IMR-90 (cell line): Measurements from ENCODE around the gene TRAF7. TPM values are rescaled to one million over a fixed set of nuclear protein-coding genes. Genes with fewer than 3 reads are reported as not detected.

Source experiments
- ATAC-seq: fragments of 200-7000 bp; cut with Tn5 transposase; 2 replicates; pipeline ENCODE4 v1.9.1; 2020; ENCODE audit warnings: low read depth, mild to moderate bottlenecking, moderate library complexity
- BruUV-seq: library from RNA; stranded (reverse); fragments of 400-500 nt; replicated peaks from 2 replicates; lab custom pipeline; 2021; lab: Mats Ljungman, UMichigan
- CTCF ChIA-PET: fragments of 300-600 bp; formaldehyde crosslinking; extraction: SDS; loops from one replicate; lab custom pipeline; 2021; ENCODE audit warnings: antibody characterized with exemption; lab: Yijun Ruan, JAX
- POLR2A ChIA-PET: fragments of 300-600 bp; sonication (Branson Sonifier 250); formaldehyde crosslinking; loops from one replicate; lab custom pipeline; 2022; ENCODE audit warnings: antibody characterized with exemption; ENCODE audit not compliant: unreplicated experiment; lab: Charles Lee
- DNase-seq: peaks from one replicate; pipeline ENCODE4 v3.0.0; 2013
- H2AFZ ChIP-seq: replicated peaks from 2 replicates; pipeline ENCODE3; 2013; ENCODE audit warnings: low read length, mild to moderate bottlenecking; ENCODE audit not compliant: poor library complexity
- H2AK5ac ChIP-seq: 2 replicates; pipeline ENCODE4 v1.6.1; 2013; ENCODE audit warnings: low read depth, low read length, inconsistent platforms
- H2AK9ac ChIP-seq: replicated peaks from 2 replicates; pipeline ENCODE3; 2013; ENCODE audit warnings: mild to moderate bottlenecking, low read depth, low read length, moderate library complexity; ENCODE audit not compliant: poor library complexity
- H2BK120ac ChIP-seq: 2 replicates; pipeline ENCODE4 v1.6.1; 2013; ENCODE audit warnings: low read depth, low read length, inconsistent platforms
- H2BK15ac ChIP-seq: 3 replicates; pipeline ENCODE4 v1.6.1; 2013; ENCODE audit warnings: low read depth, low read length, inconsistent platforms
- H2BK20ac ChIP-seq: 2 replicates; pipeline ENCODE4 v1.6.1; 2013; ENCODE audit warnings: low read depth, mild to moderate bottlenecking, inconsistent platforms, low read length, moderate library complexity
- H2BK5ac ChIP-seq: 2 replicates; pipeline ENCODE4 v1.6.1; 2013; ENCODE audit warnings: mild to moderate bottlenecking, low read depth, low read length, inconsistent platforms; ENCODE audit not compliant: poor library complexity, severe bottlenecking
- H3K14ac ChIP-seq: replicated peaks from 2 replicates; pipeline ENCODE4 v1.6.1; 2013; ENCODE audit warnings: low read depth, low read length, inconsistent platforms
- H3K18ac ChIP-seq: 2 replicates; pipeline ENCODE4 v1.6.1; 2013; ENCODE audit warnings: low read depth, low read length, control low read depth
- H3K23ac ChIP-seq: 2 replicates; pipeline ENCODE4 v1.6.1; 2013; ENCODE audit warnings: low read depth, low read length, inconsistent platforms
- H3K27ac ChIP-seq: 2 replicates; pipeline ENCODE4 v1.5.1; 2013; ENCODE audit warnings: mild to moderate bottlenecking, control low read depth, low read length; ENCODE audit not compliant: insufficient read depth
- H3K27me3 ChIP-seq: 2 replicates; pipeline ENCODE4 v1.6.1; 2013; ENCODE audit warnings: low read length; ENCODE audit not compliant: control insufficient read depth, insufficient read depth
- H3K36me3 ChIP-seq: 2 replicates; pipeline ENCODE4 v1.6.1; 2013; ENCODE audit warnings: low read length, mixed read lengths; ENCODE audit not compliant: control insufficient read depth, insufficient read depth
- H3K4ac ChIP-seq: 2 replicates; pipeline ENCODE4 v1.6.1; 2013; ENCODE audit warnings: low read depth, low read length, inconsistent platforms
- H3K4me1 ChIP-seq: 2 replicates; pipeline ENCODE4 v1.6.1; 2013; ENCODE audit warnings: low read length, mixed read lengths; ENCODE audit not compliant: control insufficient read depth, insufficient read depth
- H3K4me2 ChIP-seq: 2 replicates; pipeline ENCODE4 v1.6.1; 2013; ENCODE audit warnings: low read depth, mild to moderate bottlenecking, control low read depth, low read length, moderate library complexity
- H3K4me3 ChIP-seq: 2 replicates; pipeline ENCODE4 v1.5.1; 2013; ENCODE audit warnings: low read depth, mild to moderate bottlenecking, control low read depth, low read length, moderate library complexity; ENCODE audit not compliant: insufficient read depth
- H3K56ac ChIP-seq: 2 replicates; pipeline ENCODE4 v1.6.1; 2013; ENCODE audit warnings: low read length, inconsistent platforms; ENCODE audit not compliant: insufficient read depth; ENCODE audit errors: extremely low read depth
- H3K79me1 ChIP-seq, 2 experiments: 2 replicates each; pipeline ENCODE4 v1.6.1; 2013; ENCODE audit warnings: low read length in 2 of 2, inconsistent platforms in 1 of 2, low read depth in 1 of 2
- H3K9ac ChIP-seq: 2 replicates; pipeline ENCODE4 v1.6.1; 2013; ENCODE audit warnings: low read depth, low read length, control low read depth
- H3K9me1 ChIP-seq: 2 replicates; pipeline ENCODE4 v1.6.1; 2013; ENCODE audit warnings: low read length, inconsistent platforms; ENCODE audit not compliant: insufficient read depth
- H3K9me3 ChIP-seq: 2 replicates; pipeline ENCODE4 v1.6.1; 2013; ENCODE audit warnings: low read length; ENCODE audit not compliant: control insufficient read depth, insufficient read depth
- H4K20me1 ChIP-seq: 2 replicates; pipeline ENCODE4 v1.6.1; 2013; ENCODE audit warnings: low read length, inconsistent platforms; ENCODE audit not compliant: insufficient read depth
- H4K5ac ChIP-seq: 2 replicates; pipeline ENCODE4 v1.6.1; 2013; ENCODE audit warnings: mild to moderate bottlenecking, low read depth, low read length, control low read depth
- H4K8ac ChIP-seq, 2 experiments: 2 replicates each; pipeline ENCODE4 v1.6.1; 2013; ENCODE audit warnings: low read depth in 2 of 2, low read length in 2 of 2, control low read depth in 1 of 2, inconsistent platforms in 1 of 2
- H4K91ac ChIP-seq: 2 replicates; pipeline ENCODE4 v1.6.1; 2013; ENCODE audit warnings: low read depth, low read length, inconsistent platforms; ENCODE audit not compliant: insufficient read depth
- BHLHE40 ChIP-seq: fragments of 150-350 bp; IDR thresholded peaks from 2 replicates; pipeline ENCODE4 v1.6.1; 2016; ENCODE audit warnings: mild to moderate bottlenecking, low read depth, low read length
- CEBPB ChIP-seq: IDR thresholded peaks from 2 replicates; pipeline ENCODE4 v1.6.1; 2012; ENCODE audit warnings: low read depth, low read length, improper control_type of control experiment
- CHD1 ChIP-seq: IDR thresholded peaks from 2 replicates; pipeline ENCODE4 v1.6.1; 2012; ENCODE audit warnings: low read depth, low read length, improper control_type of control experiment
- FOS ChIP-seq: fragments of 150-350 bp; IDR thresholded peaks from 2 replicates; pipeline ENCODE4 v1.6.1; 2016; ENCODE audit warnings: low read depth, low read length
- MAFK ChIP-seq: IDR thresholded peaks from 2 replicates; pipeline ENCODE4 v1.6.1; 2012; ENCODE audit warnings: low read depth, low read length, improper control_type of control experiment
- POLR2A ChIP-seq: IDR thresholded peaks from 2 replicates; pipeline ENCODE4 v1.6.1; 2012; ENCODE audit warnings: mild to moderate bottlenecking, low read depth, low read length
- WGBS, 2 experiments: methylation state at CpG; one replicate each; pipeline versions ENCODE4 v1.1.5 to v1.1.7; 2013; ENCODE audit warnings: missing lambda C conversion rate in 2 of 2; ENCODE audit not compliant: insufficient read length in 1 of 2; ENCODE audit errors: extremely low coverage in 2 of 2; 5-methylcytosine and 5-hydroxymethylcytosine counted together
- dilution Hi-C: fragments of 300-500 bp; cut with HindIII; formaldehyde crosslinking; loops from one replicate; pipeline ENCODE4 v1.14.3; 2018; ENCODE audit warnings: low sequenced_read_pairs; ENCODE audit not compliant: unreplicated experiment
- in situ Hi-C: fragments of 300-500 bp; cut with MboI; formaldehyde crosslinking; loops from 3 replicates; pipeline ENCODE4 v1.14.3; 2019; ENCODE audit warnings: low sequenced_read_pairs, inconsistent platforms, mixed read lengths
- intact Hi-C: fragments of 100-400 bp; cut with micrococcal nuclease; formaldehyde crosslinking; loops from 2 replicates; pipeline ENCODE4 v1.10.0; 2022
- microRNA-seq, 2 experiments: library from miRNA; stranded (forward) in 1 of 2; unstranded in 1 of 2; fragments of 10-50 nt in 1 of 2; fragments of <30 nt in 1 of 2; gene quantifications in 1 of 2; microRNA quantifications in 1 of 2; one replicate each; pipeline versions ENCODE3 to v1.1.0; 2013 to 2020; ENCODE audit not compliant: insufficient read depth in 1 of 2, insufficient read length in 1 of 2, unreplicated experiment in 1 of 2
- polyA plus RNA-seq, 3 experiments: library from polyadenylated mRNA; depleted of rRNA; stranded (reverse); fragments of >200 nt; gene quantifications; 2 replicates each; pipeline ENCODE4 v1.2.3, GENCODE V29; 2012; ENCODE audit warnings: low replicate concordance in 1 of 3
- small RNA-seq, 5 experiments: library from RNA; depleted of rRNA; stranded (forward); fragments of <200 nt; gene quantifications; one replicate each; pipeline ENCODE3, GENCODE V24; 2012
- total RNA-seq: library from RNA; depleted of rRNA; stranded (reverse); fragments of >200 nt; gene quantifications from 2 replicates; pipeline ENCODE4 v1.2.3, GENCODE V29; 2012; rRNA removed

The TRAF7 gene
- total and polyA plus RNA-seq, 2 of the 4 experiments (the other 2 are of a cell fraction) = 29.6 to 52.6 TPM

GRCh38 chr16:2226918-2227317, 71.3 kb downstream of the TRAF7 start:
- no peaks in the 10 kb centered on the region for H3K9me3 ChIP-seq
- no peak overlapping the region for H3K4ac ChIP-seq
- TF ChIP-seq CHD1 (no peak), CEBPB (no peak), BHLHE40 (no peak), POLR2A (no peak), FOS (no peak), MAFK (no peak)
- DNase-seq (no peak), ATAC-seq (no peak)
- H2AK5ac ChIP-seq = no peak overlapping the region
- H3K4me3 ChIP-seq = no peak overlapping the region
- no peak overlapping the region for H3K27ac ChIP-seq
- H3K9ac ChIP-seq = no peak overlapping the region
- intact Hi-C loops = no loop called here
- peaks cover 15% of the 10 kb centered on the region; the same call in 1 of the 2 replicates for H3K9me1 ChIP-seq
- no TSS peak for BruUV-seq
- peaks cover 24% of the 10 kb centered on the region for H4K20me1 ChIP-seq
- H3K4me1 ChIP-seq = peaks cover 12% of the 10 kb centered on the region
- H2BK15ac ChIP-seq = no peak overlapping the region
- no peak overlapping the region for H2BK20ac ChIP-seq
- in situ Hi-C loops = no loop called here
- H3K14ac ChIP-seq = no peak overlapping the region
- H3K27me3 ChIP-seq = no peaks in the 10 kb centered on the region
- CTCF ChIA-PET = interaction anchor here (0.6 kb wide), 1 partner anchor 325 kb away, joined by 4 read pairs; no protein-coding TSS in a partner anchor
- no peak overlapping the region for H4K5ac ChIP-seq
- POLR2A ChIA-PET = no interaction called here
- peaks cover 29% of the 10 kb centered on the region for H3K36me3 ChIP-seq
- H3K56ac ChIP-seq = no peak overlapping the region
- H3K79me1 ChIP-seq = peaks cover 2 to 45% of the 10 kb centered on the region in 2 experiments; a peak in 3 of 4 replicates
- no peak overlapping the region for H3K18ac ChIP-seq
- H2AK9ac ChIP-seq = peak overlapping the region; percentile 82
- no peak overlapping the region for H2BK5ac ChIP-seq
- H3K23ac ChIP-seq = no peak overlapping the region
- H2BK120ac ChIP-seq = no peak overlapping the region
- 100% methylated on average over 1 of the region's 6 CpGs; no CpG with 5 or more reads in 1 of the 2 experiments for WGBS, 2 experiments
- no peak overlapping the region for H4K91ac ChIP-seq
- H4K8ac ChIP-seq = no peak overlapping the region
- no peak overlapping the region for H3K4me2 ChIP-seq
- dilution Hi-C loops = no loop called here
- H2AFZ ChIP-seq = no peak overlapping the region

Small RNA genes within 50 kb of the gene (microRNA-seq; reads per million reads assigned to microRNA genes)
- gene MIR3180-5 (ENCODE audit: insufficient read depth in 1 of 2, insufficient read length in 1 of 2, unreplicated experiment in 1 of 2) (0 reads per million in 2 experiments), gene MIR4516 (ENCODE audit: insufficient read depth in 1 of 2, insufficient read length in 1 of 2, unreplicated experiment in 1 of 2) (0 reads per million in 2 experiments), gene MIR6511B1 (ENCODE audit: unreplicated experiment) (not detected), gene RF00019 (ENCODE audit: insufficient read depth, insufficient read length) (not detected), gene SNORD60 (ENCODE audit: insufficient read depth, insufficient read length) (not detected)

Small RNA genes within 50 kb of the gene (small RNA-seq; reads per million reads assigned to genes)
- gene MIR3180-5 = 0 reads per million in 5 experiments
- 0 reads per million in 5 experiments for gene MIR4516
- gene RF00019 = 0 reads per million in 5 experiments
- gene SNORD60 = 0 reads per million in 5 experiments

Other genes starting within 250 kb of the TRAF7 start
- not detected in 2 replicates for gene HS3ST6, start 237.4 kb upstream of the TRAF7 start, total RNA-seq
- not detected in 2 replicates for gene HS3ST6, start 237.4 kb upstream of the TRAF7 start, polyA plus RNA-seq (2012; rRNA removed)
- gene MSRB1, start 212.6 kb upstream of the TRAF7 start, total RNA-seq = 11.9 and 17.0 TPM in 2 replicates
- 32.3 and 35.1 TPM in 2 replicates for gene MSRB1, start 212.6 kb upstream of the TRAF7 start, polyA plus RNA-seq (2012; rRNA removed)
- gene RPL3L, start 201.1 kb upstream of the TRAF7 start, total RNA-seq = not detected in 2 replicates
- gene RPL3L, start 201.1 kb upstream of the TRAF7 start, polyA plus RNA-seq (2012; rRNA removed) = not detected in 2 replicates
- gene NDUFB10, start 196.2 kb upstream of the TRAF7 start, total RNA-seq = 189 and 194 TPM in 2 replicates
- gene NDUFB10, start 196.2 kb upstream of the TRAF7 start, polyA plus RNA-seq (2012; rRNA removed) = 220 and 287 TPM in 2 replicates
- 2,703 and 2,852 TPM in 2 replicates for gene RPS2, start 191.0 kb upstream of the TRAF7 start, total RNA-seq
- 6,941 and 7,712 TPM in 2 replicates for gene RPS2, start 191.0 kb upstream of the TRAF7 start, polyA plus RNA-seq (2012; rRNA removed)
- not detected in 2 replicates for gene RNF151, start 188.9 kb upstream of the TRAF7 start, total RNA-seq
- gene RNF151, start 188.9 kb upstream of the TRAF7 start, polyA plus RNA-seq (2012; rRNA removed) = not detected in 2 replicates
- gene TBL3, start 183.7 kb upstream of the TRAF7 start, total RNA-seq = 38.5 and 40.3 TPM in 2 replicates
- 60.8 and 61.5 TPM in 2 replicates for gene TBL3, start 183.7 kb upstream of the TRAF7 start, polyA plus RNA-seq (2012; rRNA removed)
- not detected in 2 replicates for gene NOXO1, start 174.3 kb upstream of the TRAF7 start, total RNA-seq
- 0.32 and 0.56 TPM in 2 replicates for gene NOXO1, start 174.3 kb upstream of the TRAF7 start, polyA plus RNA-seq (2012; rRNA removed)
- 6.8 and 8.6 TPM in 2 replicates for gene GFER, start 171.6 kb upstream of the TRAF7 start, total RNA-seq
- 19.8 and 28.0 TPM in 2 replicates for gene GFER, start 171.6 kb upstream of the TRAF7 start, polyA plus RNA-seq (2012; rRNA removed)
- gene SYNGR3, start 165.8 kb upstream of the TRAF7 start, total RNA-seq = 1.8 and 1.9 TPM in 2 replicates
- 5.8 and 6.6 TPM in 2 replicates for gene SYNGR3, start 165.8 kb upstream of the TRAF7 start, polyA plus RNA-seq (2012; rRNA removed)
- 3.4 and 4.4 TPM in 2 replicates for gene ZNF598, start 146.0 kb upstream of the TRAF7 start, total RNA-seq
- 36.4 and 40.6 TPM in 2 replicates for gene ZNF598, start 146.0 kb upstream of the TRAF7 start, polyA plus RNA-seq (2012; rRNA removed)
- gene NPW, start 136.0 kb upstream of the TRAF7 start, total RNA-seq = 0.18 TPM in 1 of 2 replicates, not detected in the other
- 2.0 and 3.7 TPM in 2 replicates for gene NPW, start 136.0 kb upstream of the TRAF7 start, polyA plus RNA-seq (2012; rRNA removed)
- gene NHERF2, start 128.9 kb upstream of the TRAF7 start, total RNA-seq = 18.6 and 20.8 TPM in 2 replicates
- gene NHERF2, start 128.9 kb upstream of the TRAF7 start, polyA plus RNA-seq (2012; rRNA removed) = 77.8 and 96.6 TPM in 2 replicates
- gene NTHL1, start 107.9 kb upstream of the TRAF7 start, total RNA-seq = 22.8 and 28.1 TPM in 2 replicates
- 28.0 and 33.3 TPM in 2 replicates for gene NTHL1, start 107.9 kb upstream of the TRAF7 start, polyA plus RNA-seq (2012; rRNA removed)
- 22.8 and 31.4 TPM in 2 replicates for gene TSC2, start 107.8 kb upstream of the TRAF7 start, total RNA-seq
- gene TSC2, start 107.8 kb upstream of the TRAF7 start, polyA plus RNA-seq (2012; rRNA removed) = 88.6 and 95.9 TPM in 2 replicates
- 7.9 and 15.6 TPM in 2 replicates for gene PKD1, start 19.9 kb upstream of the TRAF7 start, total RNA-seq
- 97.3 and 118 TPM in 2 replicates for gene PKD1, start 19.9 kb upstream of the TRAF7 start, polyA plus RNA-seq (2012; rRNA removed)
- gene RAB26, start 7.2 kb upstream of the TRAF7 start, total RNA-seq = 1.1 TPM in 2 replicates
- 4.5 and 4.8 TPM in 2 replicates for gene RAB26, start 7.2 kb upstream of the TRAF7 start, polyA plus RNA-seq (2012; rRNA removed)
- not detected in 2 replicates for gene CASKIN1, start 40.8 kb downstream of the TRAF7 start, total RNA-seq
- 0.05 and 0.06 TPM in 2 replicates for gene CASKIN1, start 40.8 kb downstream of the TRAF7 start, polyA plus RNA-seq (2012; rRNA removed)
- gene MLST8, start 49.7 kb downstream of the TRAF7 start, total RNA-seq = 34.4 and 50.3 TPM in 2 replicates
- gene MLST8, start 49.7 kb downstream of the TRAF7 start, polyA plus RNA-seq (2012; rRNA removed) = 93.7 and 94.1 TPM in 2 replicates
- 0.18 and 0.28 TPM in 2 replicates for gene BRICD5, start 55.1 kb downstream of the TRAF7 start, total RNA-seq
- 0.94 and 1.5 TPM in 2 replicates for gene BRICD5, start 55.1 kb downstream of the TRAF7 start, polyA plus RNA-seq (2012; rRNA removed)
- 4.1 and 5.8 TPM in 2 replicates for gene PGP, start 59.1 kb downstream of the TRAF7 start, total RNA-seq
- 9.4 and 13.5 TPM in 2 replicates for gene PGP, start 59.1 kb downstream of the TRAF7 start, polyA plus RNA-seq (2012; rRNA removed)
- gene E4F1, start 67.8 kb downstream of the TRAF7 start, total RNA-seq = 13.1 and 25.0 TPM in 2 replicates
- 33.0 and 39.6 TPM in 2 replicates for gene E4F1, start 67.8 kb downstream of the TRAF7 start, polyA plus RNA-seq (2012; rRNA removed)
- gene DNASE1L2, start 80.7 kb downstream of the TRAF7 start, total RNA-seq = 0.18 and 0.28 TPM in 2 replicates
- gene DNASE1L2, start 80.7 kb downstream of the TRAF7 start, polyA plus RNA-seq (2012; rRNA removed) = 0.75 and 1.5 TPM in 2 replicates
- 20.3 TPM in 2 replicates for gene ECI1, start 95.8 kb downstream of the TRAF7 start, total RNA-seq
- 30.1 and 42.0 TPM in 2 replicates for gene ECI1, start 95.8 kb downstream of the TRAF7 start, polyA plus RNA-seq (2012; rRNA removed)
- gene RNPS1, start 112.3 kb downstream of the TRAF7 start, total RNA-seq = 57.5 and 65.0 TPM in 2 replicates
- gene RNPS1, start 112.3 kb downstream of the TRAF7 start, polyA plus RNA-seq (2012; rRNA removed) = 192 and 194 TPM in 2 replicates
- gene ABCA3, start 184.9 kb downstream of the TRAF7 start, total RNA-seq = 0.18 TPM in 1 of 2 replicates, not detected in the other
- gene ABCA3, start 184.9 kb downstream of the TRAF7 start, polyA plus RNA-seq (2012; rRNA removed) = 0.22 and 0.32 TPM in 2 replicates